H4 (cell line): Measurements from ENCODE around the gene FAM13C. TPM values are rescaled to one million over a fixed set of nuclear protein-coding genes. Genes with fewer than 3 reads are reported as not detected.
A peak's percentile ranks its signal among the peaks of the same experiment; 100 is the strongest.
"Not testable (repeated sequence)": the region's sequence is repeated elsewhere in the genome, so short reads cannot be mapped to it uniquely, and the experiment has no call there.

Source experiments
- DNase-seq: peaks from one replicate; pipeline ENCODE4 v3.0.0-alpha.2; 2015; ENCODE audit warnings: low spot score
- total RNA-seq: library from RNA; depleted of rRNA; stranded (reverse); fragments of >200 nt; shearing (Covaris generic); gene quantifications from 2 replicates; pipeline ENCODE4 v1.2.3, GENCODE V29; 2014; rRNA removed

The FAM13C gene
- total RNA-seq, 1 experiment from 2014 or later = 8.1 TPM

DNA sequence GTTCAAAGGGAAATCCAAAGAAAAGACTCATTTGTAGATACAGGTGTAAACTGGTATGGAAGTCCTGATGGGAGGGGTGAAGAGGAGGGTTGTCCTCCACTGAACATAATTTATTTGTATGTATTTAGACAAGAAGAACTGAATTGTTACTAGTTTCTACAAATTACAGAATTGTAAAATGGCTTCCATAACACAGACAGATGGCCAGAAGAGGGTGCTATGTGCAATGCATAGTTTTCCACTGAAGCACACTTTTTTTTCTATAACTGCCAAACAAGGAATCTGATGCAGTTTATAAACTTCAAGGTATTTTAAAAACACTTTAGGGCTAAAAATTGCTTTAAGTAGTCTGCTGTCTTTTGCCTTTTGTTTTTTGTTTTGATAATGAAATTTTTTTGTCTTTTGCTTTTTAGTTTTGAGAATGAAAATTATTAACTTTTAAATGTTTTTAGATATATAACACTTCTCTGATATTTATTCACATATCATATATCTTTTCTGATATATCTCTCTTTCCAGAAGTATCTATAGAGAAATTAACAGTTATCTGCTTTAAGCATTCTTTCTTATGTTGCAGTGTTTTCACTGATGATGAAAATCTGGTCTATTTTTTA lies 127.4 kb downstream of the FAM13C start:
- peak; percentile 56 for DNase-seq

DNA sequence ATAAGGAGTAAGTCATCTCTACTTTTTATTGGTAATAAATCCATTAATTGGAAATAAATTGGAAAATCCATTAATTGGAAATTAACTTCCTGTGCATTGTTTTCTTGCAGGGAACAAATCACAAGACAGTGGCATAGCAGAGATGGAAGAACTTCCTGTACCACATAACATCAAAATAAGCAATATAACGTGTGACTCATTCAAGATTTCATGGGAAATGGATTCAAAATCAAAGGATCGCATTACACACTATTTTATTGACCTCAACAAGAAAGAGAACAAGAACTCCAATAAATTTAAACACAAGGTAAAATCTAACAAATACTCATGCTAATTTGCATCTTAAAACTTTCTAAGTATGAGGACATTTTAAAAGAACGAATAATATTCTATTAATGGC lies 128.2 kb downstream of the FAM13C start:
- DNase-seq = peak; percentile 11

DNA sequence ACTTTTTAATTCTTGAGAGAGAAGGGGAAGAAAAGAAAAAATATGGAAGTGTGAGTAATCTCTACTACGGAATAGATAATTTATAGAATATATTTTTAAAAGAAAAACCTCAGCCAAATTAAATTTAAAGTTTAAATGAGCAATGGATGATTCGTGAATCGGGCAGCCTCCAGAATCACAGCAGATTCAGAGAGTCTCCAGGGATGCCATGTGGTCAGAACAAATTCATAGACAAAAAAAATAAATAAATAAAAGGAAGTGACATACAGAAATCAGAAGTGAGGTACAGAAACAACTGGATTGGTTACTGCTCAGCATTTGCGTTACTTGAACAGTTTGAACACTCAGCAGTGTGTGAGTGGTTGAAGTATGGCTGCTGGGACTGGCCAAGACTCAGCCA lies 132.9 kb downstream of the FAM13C start:
- no peak for DNase-seq

DNA sequence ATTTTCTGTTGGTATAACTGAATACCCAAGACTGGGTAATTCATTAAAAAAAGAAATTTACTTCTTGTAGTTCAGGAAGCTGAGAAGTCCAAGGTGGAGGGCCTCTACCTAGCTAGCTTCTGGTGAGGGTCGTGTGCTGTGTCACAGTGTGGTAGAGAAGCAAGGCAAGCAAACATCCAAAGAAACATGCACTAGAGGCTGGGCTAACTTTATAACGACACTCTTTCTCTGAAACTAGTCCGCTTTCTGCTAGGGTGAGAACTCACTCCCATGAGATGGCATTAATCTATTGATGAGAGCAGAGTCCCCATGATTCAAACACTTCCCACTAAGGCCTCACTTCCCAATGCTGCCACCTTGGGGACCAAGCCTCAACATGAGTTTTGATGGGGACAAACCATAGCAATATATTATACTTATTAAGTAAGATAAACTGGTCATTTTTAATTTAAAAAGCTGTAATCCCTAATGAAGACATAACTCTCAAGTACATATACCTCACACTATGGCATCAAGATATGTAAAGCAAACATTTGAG lies 135.1 kb downstream of the FAM13C start:
- DNase-seq = peak; percentile 4

DNA sequence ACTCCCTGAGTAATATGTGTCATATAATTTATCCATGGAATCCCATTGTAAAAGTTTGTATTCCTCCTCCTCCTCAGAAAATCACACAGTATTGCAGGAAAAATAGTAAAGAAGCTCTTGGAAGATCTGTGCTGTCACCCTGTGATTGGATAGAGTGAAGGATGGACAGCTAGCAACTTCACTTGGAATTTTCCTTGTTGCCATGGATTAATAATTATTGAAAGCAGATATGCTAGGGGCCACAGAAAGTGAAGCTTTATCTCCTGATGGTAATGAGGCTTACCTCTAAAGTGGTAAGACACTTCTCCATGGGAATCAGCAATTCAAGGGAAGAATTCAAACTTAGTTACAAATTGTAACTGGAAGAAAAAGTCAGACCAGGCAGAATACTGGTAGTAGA lies 137.1 kb downstream of the FAM13C start:
- no peak for DNase-seq

DNA sequence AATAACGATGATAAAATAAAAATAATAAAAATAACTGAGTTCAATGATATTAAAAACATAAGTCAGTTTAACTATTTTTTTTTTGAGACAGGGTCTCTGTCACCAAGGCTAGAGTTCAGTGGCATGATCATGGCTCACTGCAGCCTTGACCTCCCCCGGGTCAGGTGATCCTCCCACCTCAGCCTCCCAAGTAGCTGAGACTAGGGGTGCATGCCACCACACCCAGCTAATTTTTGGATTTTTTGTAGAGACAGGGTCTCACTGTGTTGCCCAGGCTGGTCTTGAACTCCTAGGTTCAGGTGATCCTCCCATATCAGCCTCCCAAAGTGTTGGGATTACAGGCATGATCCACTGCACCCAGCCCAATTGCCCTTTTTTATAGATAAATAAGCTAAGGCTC lies 138.8 kb downstream of the FAM13C start:
- DNase-seq = not testable (repeated sequence)

DNA sequence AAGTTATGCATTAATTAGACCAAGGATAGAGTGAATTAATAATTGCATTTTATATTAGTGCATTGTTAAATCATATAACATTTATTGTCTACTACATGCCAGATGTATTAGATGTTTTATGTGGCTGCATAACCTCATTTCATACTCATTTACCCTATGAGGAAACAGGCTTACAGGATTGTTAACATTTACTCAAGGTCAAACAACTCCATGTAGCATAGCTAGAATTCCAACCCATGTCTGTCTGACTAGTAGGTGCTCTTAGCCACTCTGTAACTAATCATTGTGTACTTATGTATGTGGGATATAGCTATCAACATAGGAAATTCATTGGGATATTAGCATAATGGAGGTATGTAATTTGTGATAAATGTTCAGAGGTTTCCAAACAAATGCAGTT lies 139.6 kb downstream of the FAM13C start:
- DNase-seq = no peak

DNA sequence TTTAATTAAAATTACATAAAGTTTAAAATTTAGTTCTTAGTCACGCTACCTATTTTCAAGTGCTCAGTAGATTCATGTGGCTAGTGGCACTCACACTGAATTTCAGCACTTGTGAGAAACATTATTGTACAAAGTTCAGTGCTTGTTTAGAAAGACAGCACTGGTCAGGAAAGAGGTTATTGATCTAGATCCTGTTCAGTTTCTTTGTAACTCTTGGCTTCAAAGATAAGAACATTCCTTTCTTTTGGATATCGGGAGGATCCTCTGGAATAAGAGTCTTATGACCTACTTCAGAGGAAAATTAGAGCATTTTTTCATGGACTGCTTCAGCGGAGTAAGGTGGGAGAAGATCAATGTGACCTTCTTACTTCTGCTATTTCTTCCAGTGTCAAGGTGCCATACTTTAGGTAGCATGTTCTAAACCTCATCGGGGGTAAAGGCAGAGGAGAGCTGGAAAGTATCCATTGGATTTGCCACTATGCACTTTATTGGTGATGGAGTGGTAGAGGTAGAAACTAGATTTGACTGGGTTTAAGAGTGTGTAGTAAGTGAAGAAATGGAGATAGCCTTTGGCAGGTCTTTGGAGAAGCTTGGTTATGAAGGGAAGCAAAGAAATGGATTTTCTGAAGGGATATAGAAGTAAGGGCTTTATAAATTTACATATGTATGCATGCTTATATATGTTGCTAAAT lies 146.0 kb downstream of the FAM13C start:
- DNase-seq = no peak

DNA sequence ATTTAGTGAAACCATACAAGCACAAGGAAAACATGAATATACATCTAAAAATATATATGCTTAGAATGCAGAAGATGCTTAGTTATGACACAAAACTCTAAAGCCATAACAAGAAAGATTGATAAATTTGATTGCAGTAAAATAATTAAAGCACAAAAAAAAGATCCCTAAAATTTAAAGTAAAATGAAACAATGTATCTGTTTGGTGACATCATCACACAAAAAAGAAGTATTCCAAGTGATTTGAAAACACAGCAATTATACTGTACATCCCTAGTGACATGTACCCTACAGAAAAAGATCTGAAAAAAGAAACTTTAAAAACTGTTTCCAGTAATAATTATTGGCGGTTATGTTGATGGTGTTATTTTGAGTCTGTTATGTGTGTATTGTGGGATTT lies 148.2 kb downstream of the FAM13C start:
- DNase-seq = no peak

DNA sequence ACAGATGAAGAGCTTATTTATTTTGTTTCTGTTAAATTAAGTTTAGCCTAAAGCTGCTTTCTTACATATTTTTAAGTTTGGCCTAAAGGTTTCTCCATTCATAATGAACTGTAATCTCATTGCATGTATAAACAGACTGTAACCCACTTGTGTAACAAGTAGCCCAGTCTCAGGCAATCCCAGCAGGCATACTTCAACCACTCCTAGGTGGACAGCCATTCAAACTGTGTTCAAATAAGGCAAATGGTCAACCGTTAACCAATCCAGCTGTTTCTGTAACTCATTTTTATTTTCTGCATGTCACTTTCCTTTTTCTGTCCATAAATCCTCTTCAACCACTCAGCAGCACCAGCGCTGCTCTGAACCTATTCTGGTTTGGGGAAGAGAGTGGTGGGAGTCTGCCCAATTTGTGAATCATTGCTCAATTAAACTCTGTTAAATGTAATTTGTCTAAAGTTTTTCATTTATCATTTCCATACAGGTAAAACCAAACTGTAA lies 150.0 kb downstream of the FAM13C start:
- no peak for DNase-seq

DNA sequence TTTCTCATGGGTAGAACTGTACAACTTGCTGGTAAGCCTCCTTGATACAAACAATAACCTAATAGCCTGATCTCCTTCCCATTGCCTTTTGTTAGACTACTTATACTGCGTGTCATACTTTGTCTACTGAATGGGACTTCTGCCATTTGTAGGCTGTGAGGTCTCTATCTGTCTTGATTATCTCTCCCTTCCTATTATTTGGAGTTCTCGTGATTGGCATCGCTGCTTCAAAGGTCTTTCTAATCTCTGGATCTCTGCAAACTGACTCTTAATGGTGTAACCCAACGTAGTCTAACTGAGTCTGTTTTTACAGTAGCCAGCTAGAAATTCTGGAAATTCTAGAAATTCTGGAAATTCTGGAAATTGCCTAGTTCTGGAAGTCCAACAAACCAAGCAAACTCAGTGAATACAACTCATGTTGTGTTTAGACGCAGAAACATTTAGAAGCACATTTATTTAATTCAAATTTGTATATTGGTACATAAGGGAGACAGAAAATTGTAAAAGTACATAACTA lies 156.1 kb downstream of the FAM13C start:
- no peak for DNase-seq

Other genes starting within 250 kb of the FAM13C start
- gene PHYHIPL, start 185.9 kb downstream of the FAM13C start, total RNA-seq = 0.06 TPM in 1 of 2 replicates, not detected in the other